Lung (tissue), 12 donors: ENCODE measurements around the gene ERP44. TPM values are rescaled to one million over a fixed set of nuclear protein-coding genes. Genes with fewer than 3 reads are reported as not detected.
"Not testable (repeated sequence)": the region's sequence is repeated elsewhere in the genome, so short reads cannot be mapped to it uniquely, and the experiment has no call there.

ENCODE experiments used
- ATAC-seq: fragments of 200-7000 bp; cut with Tn5 transposase; one replicate; pipeline ENCODE4 v1.9.1; 2020; ENCODE audit warnings: moderate number of reproducible peaks; ENCODE audit not compliant: insufficient read depth, low FRiP score
- DNase-seq, 3 donors: peaks; one replicate each; pipeline ENCODE4 v3.0.0-alpha.2; 2013 to 2017
- H3K27ac ChIP-seq, 2 donors: one replicate each; pipeline ENCODE4 v1.5.1; 2013; ENCODE audit warnings: mild to moderate bottlenecking in 2 of 2, moderate library complexity in 2 of 2, control low read depth in 1 of 2, inconsistent platforms in 1 of 2, low read depth in 1 of 2, low read length in 1 of 2
- H3K27me3 ChIP-seq, 3 donors: one replicate each; pipeline ENCODE4 v1.5.1; 2013; ENCODE audit warnings: low read length in 2 of 3; ENCODE audit not compliant: control insufficient read depth in 3 of 3, insufficient read depth in 3 of 3
- H3K36me3 ChIP-seq, 4 donors: one replicate each; pipeline ENCODE4 v1.5.1; 2013; ENCODE audit warnings: low read length in 4 of 4, mild to moderate bottlenecking in 1 of 4, moderate library complexity in 1 of 4; ENCODE audit not compliant: control insufficient read depth in 4 of 4, insufficient read depth in 4 of 4
- H3K4me1 ChIP-seq, 5 donors: one replicate each; pipeline ENCODE4 v1.5.1; 2013; ENCODE audit warnings: low read length in 5 of 5, mild to moderate bottlenecking in 2 of 5, moderate library complexity in 1 of 5; ENCODE audit not compliant: control insufficient read depth in 5 of 5, insufficient read depth in 5 of 5
- H3K4me3 ChIP-seq: one replicate; pipeline ENCODE4 v1.5.1; 2013; ENCODE audit warnings: mild to moderate bottlenecking, control low read depth, moderate library complexity
- H3K9ac ChIP-seq, 2 donors: one replicate each; pipeline ENCODE4 v1.5.1; 2013; ENCODE audit warnings: low read length in 2 of 2, control low read depth in 1 of 2; ENCODE audit not compliant: insufficient read depth in 1 of 2
- H3K9me3 ChIP-seq, 4 donors: one replicate each; pipeline ENCODE4 v1.5.1; 2013; ENCODE audit warnings: low read length in 3 of 4, mild to moderate bottlenecking in 1 of 4, moderate library complexity in 1 of 4; ENCODE audit not compliant: control insufficient read depth in 4 of 4, insufficient read depth in 3 of 4
- CTCF ChIP-seq: IDR thresholded peaks from 2 replicates; pipeline ENCODE4 v1.5.1; 2012; ENCODE audit warnings: mild to moderate bottlenecking; ENCODE audit errors: control extremely low read depth, extremely low read depth
- WGBS, 2 donors: extraction: QIAGEN DNeasy Blood & Tissue Kit; methylation state at CpG; one replicate each; pipeline ENCODE4 v1.1.7; 2013; 5-methylcytosine and 5-hydroxymethylcytosine counted together
- polyA plus RNA-seq, 2 donors: library from polyadenylated mRNA; stranded (reverse); fragments of 200-250 nt; gene quantifications; one replicate each; pipeline ENCODE4 v1.2.1, GENCODE V29; 2013
- total RNA-seq, 2 donors: library from RNA; depleted of rRNA in 1 of 2; stranded (reverse); fragments of >200 nt in 1 of 2; gene quantifications; one replicate each; pipeline ENCODE4 v1.2.1, GENCODE V29; 2014 to 2021
- donor health status: control.
- donor health status: control.
- donor health status: Bipolar disorder and iron deficiency.
- donor health status: healthy.
- donor health status: DM: yes; HTN: yes; CAD: no.

ERP44 gene
- total and polyA plus RNA-seq, 4 donors: 22.6 to 27.6 (median 27.0) TPM

GRCh38 chr9:100070104-100071041 is 28.4 kb downstream of the ERP44 start:
- Histone ChIP-seq H3K27ac (no peak overlapping the region), H3K9me3 (no peaks in the 10 kb centered on the region), H3K36me3 (peaks cover 0 to 2% (median 0%) of the 10 kb centered on the region in 4 donors), H3K27me3 (no peaks in the 10 kb centered on the region), H3K4me1 (peaks cover 0 to 16% (median 7%) of the 10 kb centered on the region in 5 donors), H3K4me3 (no peak overlapping the region), H3K9ac (no peak overlapping the region)
- DNase-seq (no peak), ATAC-seq (no peak)
- 79 to 93% methylated on average over 2 of the region's 2 CpGs for WGBS, 2 donors
- no peak for TF ChIP-seq CTCF

GRCh38 chr9:100069068-100069467 is 29.7 kb downstream of the ERP44 start:
- H3K4me1 ChIP-seq: peaks cover 0 to 17% (median 6%) of the 10 kb centered on the region in 5 donors
- H3K4me3 ChIP-seq, H3K9me3 ChIP-seq, DNase-seq, H3K27ac ChIP-seq, ATAC-seq, H3K36me3 ChIP-seq, H3K27me3 ChIP-seq, H3K9ac ChIP-seq: not testable (repeated sequence)
- WGBS, 2 donors: 88 to 100% methylated on average over 1 of the region's 3 CpGs

GRCh38 chr9:100067990-100068389 is 30.8 kb downstream of the ERP44 start:
- H3K9me3 ChIP-seq, H3K4me3 ChIP-seq, DNase-seq, ATAC-seq, H3K27me3 ChIP-seq, H3K27ac ChIP-seq, H3K36me3 ChIP-seq, H3K9ac ChIP-seq: not testable (repeated sequence)
- 92 to 99% methylated on average over 17 to 30 of the region's 30 CpGs for WGBS, 2 donors
- H3K4me1 ChIP-seq: peaks cover 0 to 17% (median 6%) of the 10 kb centered on the region in 5 donors

GRCh38 chr9:100066539-100066938 is 32.3 kb downstream of the ERP44 start:
- WGBS, 2 donors: 22 to 29% methylated on average over 2 of the region's 2 CpGs
- H3K27ac ChIP-seq: no peak overlapping the region
- no peak overlapping the region for H3K4me3 ChIP-seq
- H3K9me3 ChIP-seq: no peaks in the 10 kb centered on the region
- peaks cover 0 to 17% (median 6%) of the 10 kb centered on the region in 5 donors for H3K4me1 ChIP-seq
- H3K36me3 ChIP-seq: no peaks in the 10 kb centered on the region
- peak in 2 of 3 donors; percentile 46 to 74 for DNase-seq
- peak; percentile 41 for ATAC-seq
- peak overlapping the region; percentile 0 to 36 for H3K9ac ChIP-seq
- no peak for TF ChIP-seq CTCF
- H3K27me3 ChIP-seq: no peaks in the 10 kb centered on the region
